ENCODE measurements around the gene SLC16A10.

GRCh38 chr6:111276736-111277135 is 189.4 kb downstream of the SLC16A10 start:
- TF ChIP-seq, protein P1, sequence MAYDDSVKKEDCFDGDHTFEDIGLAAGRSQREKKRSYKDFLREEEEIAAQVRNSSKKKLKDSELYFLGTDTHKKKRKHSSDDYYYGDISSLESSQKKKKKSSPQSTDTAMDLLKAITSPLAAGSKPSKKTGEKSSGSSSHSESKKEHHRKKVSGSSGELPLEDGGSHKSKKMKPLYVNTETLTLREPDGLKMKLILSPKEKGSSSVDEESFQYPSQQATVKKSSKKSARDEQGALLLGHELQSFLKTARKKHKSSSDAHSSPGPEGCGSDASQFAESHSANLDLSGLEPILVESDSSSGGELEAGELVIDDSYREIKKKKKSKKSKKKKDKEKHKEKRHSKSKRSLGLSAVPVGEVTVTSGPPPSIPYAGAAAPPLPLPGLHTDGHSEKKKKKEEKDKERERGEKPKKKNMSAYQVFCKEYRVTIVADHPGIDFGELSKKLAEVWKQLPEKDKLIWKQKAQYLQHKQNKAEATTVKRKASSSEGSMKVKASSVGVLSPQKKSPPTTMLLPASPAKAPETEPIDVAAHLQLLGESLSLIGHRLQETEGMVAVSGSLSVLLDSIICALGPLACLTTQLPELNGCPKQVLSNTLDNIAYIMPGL (CRISPR knock-in tag; IDR thresholded peaks at IDR 0.05; ENCODE audit: borderline replicate concordance in 1 of 2, low read depth in 1 of 2), result no peak
- TF ChIP-seq TAF1 (CRISPR knock-in tag; IDR thresholded peaks at IDR 0.05), result no peak
- no peak for TF ChIP-seq ZFP41 (CRISPR knock-in tag; IDR thresholded peaks at IDR 0.05; ENCODE audit: borderline replicate concordance)
- TF ChIP-seq FOXK1 (CRISPR knock-in tag; IDR thresholded peaks at IDR 0.05; ENCODE audit: borderline replicate concordance, low read depth), result no peak
- TF ChIP-seq SIN3A (IDR thresholded peaks at IDR 0.05; ENCODE audit: borderline replicate concordance, low read depth, low read length), result no peak
- no peak for TF ChIP-seq HDAC6 (IDR thresholded peaks at IDR 0.05; ENCODE audit: low read depth, low read length)
- TF ChIP-seq, protein P2, sequence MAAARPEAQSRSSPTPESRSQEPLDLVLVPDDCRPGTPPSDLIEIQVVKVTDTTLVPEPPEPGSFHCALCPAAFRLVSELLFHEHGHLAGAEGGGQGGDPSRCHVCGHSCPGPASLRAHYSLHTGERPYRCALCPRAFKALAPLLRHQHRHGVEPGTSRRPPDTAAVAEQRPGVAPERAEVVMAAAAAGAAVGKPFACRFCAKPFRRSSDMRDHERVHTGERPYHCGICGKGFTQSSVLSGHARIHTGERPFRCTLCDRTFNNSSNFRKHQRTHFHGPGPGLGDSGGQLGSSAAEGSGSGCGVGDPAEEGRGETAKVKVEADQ (CRISPR knock-in tag; IDR thresholded peaks at IDR 0.05; ENCODE audit: borderline replicate concordance), result no peak
- no peak for TF ChIP-seq JUN (CRISPR knock-in tag; IDR thresholded peaks at IDR 0.05)
- TF ChIP-seq, protein P3, sequence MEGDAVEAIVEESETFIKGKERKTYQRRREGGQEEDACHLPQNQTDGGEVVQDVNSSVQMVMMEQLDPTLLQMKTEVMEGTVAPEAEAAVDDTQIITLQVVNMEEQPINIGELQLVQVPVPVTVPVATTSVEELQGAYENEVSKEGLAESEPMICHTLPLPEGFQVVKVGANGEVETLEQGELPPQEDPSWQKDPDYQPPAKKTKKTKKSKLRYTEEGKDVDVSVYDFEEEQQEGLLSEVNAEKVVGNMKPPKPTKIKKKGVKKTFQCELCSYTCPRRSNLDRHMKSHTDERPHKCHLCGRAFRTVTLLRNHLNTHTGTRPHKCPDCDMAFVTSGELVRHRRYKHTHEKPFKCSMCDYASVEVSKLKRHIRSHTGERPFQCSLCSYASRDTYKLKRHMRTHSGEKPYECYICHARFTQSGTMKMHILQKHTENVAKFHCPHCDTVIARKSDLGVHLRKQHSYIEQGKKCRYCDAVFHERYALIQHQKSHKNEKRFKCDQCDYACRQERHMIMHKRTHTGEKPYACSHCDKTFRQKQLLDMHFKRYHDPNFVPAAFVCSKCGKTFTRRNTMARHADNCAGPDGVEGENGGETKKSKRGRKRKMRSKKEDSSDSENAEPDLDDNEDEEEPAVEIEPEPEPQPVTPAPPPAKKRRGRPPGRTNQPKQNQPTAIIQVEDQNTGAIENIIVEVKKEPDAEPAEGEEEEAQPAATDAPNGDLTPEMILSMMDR (CRISPR knock-in tag; IDR thresholded peaks at IDR 0.05), result no peak
- TF ChIP-seq YY1 (IDR thresholded peaks at IDR 0.05; ENCODE audit: insufficient read depth, insufficient replicate concordance, low read depth, low read length), result no peak
- no peak for TF ChIP-seq CBX2 (IDR thresholded peaks at IDR 0.05; ENCODE audit: low read depth, low read length)
- TF ChIP-seq CBX2 (CRISPR knock-in tag; IDR thresholded peaks at IDR 0.05; ENCODE audit: low read depth), result no peak
